ENCODE data around the gene CETP. TPM values are rescaled to one million over a fixed set of nuclear protein-coding genes. Genes with fewer than 3 reads are reported as not detected.

The CETP gene
- total and polyA plus RNA-seq, 2 of the 13 experiments (the other 11 are each of a cell fraction or from before 2014, with no cell fraction given): 0.31 to 9.8 TPM

GRCh38 chr16:56931892-56932720 lies 29.6 kb upstream of the CETP start, which contains the start of gene HERPUD1 (continued):
- TF ChIP-seq ZNF552 (CRISPR knock-in tag; IDR thresholded peaks at IDR 0.05; ENCODE audit: borderline replicate concordance) (no peak), DDIT3 (CRISPR knock-in tag; IDR thresholded peaks at IDR 0.05) (no peak), ZNF83 (CRISPR knock-in tag; IDR thresholded peaks at IDR 0.05; ENCODE audit: borderline replicate concordance) (peak; percentile 86; the same call in 1 of the 2 replicates), ZNF20 (CRISPR knock-in tag; IDR thresholded peaks at IDR 0.05) (0 out of 2 replicates have a peak, but pooled peaks have one; percentile 89), FUBP1 (CRISPR knock-in tag; IDR thresholded peaks at IDR 0.05; ENCODE audit: borderline replicate concordance) (no peak; the same call in 1 of the 2 replicates), ETV5 (CRISPR knock-in tag; IDR thresholded peaks at IDR 0.05; ENCODE audit: borderline replicate concordance) (peak; percentile 60), ZNF121 (CRISPR knock-in tag; IDR thresholded peaks at IDR 0.05) (peak; percentile 72), TOPORS (CRISPR knock-in tag; IDR thresholded peaks at IDR 0.05) (0 out of 2 replicates have a peak, but pooled peaks have one; percentile 36), NFRKB (IDR thresholded peaks at IDR 0.05) (no peak), MTERF4 (CRISPR knock-in tag; IDR thresholded peaks at IDR 0.05) (peak; percentile 20), NR2F6 (IDR thresholded peaks at IDR 0.05) (no peak), NR2F6 (CRISPR knock-in tag; IDR thresholded peaks at IDR 0.05) (peak; percentile 69), ZNF839 (CRISPR knock-in tag; IDR thresholded peaks at IDR 0.05; ENCODE audit: borderline replicate concordance) (peak; percentile 78; the same call in 1 of the 2 replicates), ZNF430 (CRISPR knock-in tag; IDR thresholded peaks at IDR 0.05) (peak; percentile 94), DMAP1 (CRISPR knock-in tag; IDR thresholded peaks at IDR 0.05) (peak; percentile 100), ZNF446 (CRISPR knock-in tag; IDR thresholded peaks at IDR 0.05) (no peak; the same call in 1 of the 2 replicates), KLF12 (CRISPR knock-in tag; IDR thresholded peaks at IDR 0.05; ENCODE audit: borderline replicate concordance) (peak; percentile 51; the same call in 1 of the 2 replicates), GPBP1L1 (CRISPR knock-in tag; IDR thresholded peaks at IDR 0.05) (no peak), NFKB2 (CRISPR knock-in tag; IDR thresholded peaks at IDR 0.05; ENCODE audit: borderline replicate concordance) (peak; percentile 72; the same call in 1 of the 2 replicates), ISX (CRISPR knock-in tag; conservative IDR thresholded peaks at IDR 0.05) (no peak; the same call in 1 of the 2 replicates), ZFAT (CRISPR knock-in tag; conservative IDR thresholded peaks at IDR 0.05) (no peak), JDP2 (CRISPR knock-in tag; IDR thresholded peaks at IDR 0.05; ENCODE audit: borderline replicate concordance) (peak; percentile 52; the same call in 1 of the 2 replicates), SP140L (CRISPR knock-in tag; IDR thresholded peaks at IDR 0.05; ENCODE audit: borderline replicate concordance) (no peak), MLX (CRISPR knock-in tag; IDR thresholded peaks at IDR 0.05) (peak; percentile 96), NCOA1 (CRISPR knock-in tag; IDR thresholded peaks at IDR 0.05) (peak; percentile 90)
